Aorta (tissue), 5 donors: ENCODE results near the gene OARD1. TPM values are rescaled to one million over a fixed set of nuclear protein-coding genes. Genes with fewer than 3 reads are reported as not detected.

Experiments used
- ATAC-seq: fragments of 200-7000 bp; cut with Tn5 transposase; one replicate; pipeline ENCODE4 v1.9.1; 2022; ENCODE audit warnings: moderate library complexity; ENCODE audit not compliant: low FRiP score
- DNase-seq, 2 donors: peaks; one replicate each; pipeline ENCODE4 v3.0.0-alpha.2; 2020
- H3K27ac ChIP-seq, 2 donors: one replicate each; pipeline ENCODE4 v1.5.1; 2013; ENCODE audit warnings: low read length in 2 of 2, mild to moderate bottlenecking in 2 of 2, moderate library complexity in 2 of 2, control low read depth in 1 of 2, inconsistent platforms in 1 of 2, low read depth in 1 of 2
- H3K27me3 ChIP-seq, 2 donors: one replicate each; pipeline ENCODE4 v1.6.1; 2013; ENCODE audit warnings: control low read depth in 1 of 2, low read length in 1 of 2, mild to moderate bottlenecking in 1 of 2, moderate library complexity in 1 of 2; ENCODE audit not compliant: insufficient read depth in 2 of 2, control insufficient read depth in 1 of 2
- H3K36me3 ChIP-seq, 2 donors: one replicate each; pipeline ENCODE4 v1.6.1; 2013; ENCODE audit warnings: control low read depth in 1 of 2, low read length in 1 of 2, mild to moderate bottlenecking in 1 of 2; ENCODE audit not compliant: insufficient read depth in 2 of 2, control insufficient read depth in 1 of 2
- H3K4me1 ChIP-seq, 2 donors: one replicate each; pipeline ENCODE4 v1.6.1; 2013; ENCODE audit warnings: low read length in 2 of 2, control low read depth in 1 of 2, mild to moderate bottlenecking in 1 of 2, moderate library complexity in 1 of 2; ENCODE audit not compliant: insufficient read depth in 2 of 2, control insufficient read depth in 1 of 2
- H3K4me3 ChIP-seq, 2 donors: one replicate each; pipeline ENCODE4 v1.5.1; 2013; ENCODE audit warnings: low read length in 2 of 2, control low read depth in 1 of 2, mild to moderate bottlenecking in 1 of 2
- H3K9me3 ChIP-seq: one replicate; pipeline ENCODE4 v1.6.1; 2013; ENCODE audit warnings: mild to moderate bottlenecking, low read length; ENCODE audit not compliant: control insufficient read depth
- WGBS, 2 donors: extraction: QIAGEN DNeasy Blood & Tissue Kit; methylation state at CpG; one replicate each; pipeline ENCODE4 v1.1.7; 2013; 5-methylcytosine and 5-hydroxymethylcytosine counted together
- intact Hi-C, 2 donors: fragments of 100-400 bp; cut with DNase I; formaldehyde crosslinking; loops; one replicate each; pipeline versions ENCODE4 v1.14.2 to v1.15.0; 2022
- polyA plus RNA-seq, 2 donors: library from polyadenylated mRNA; stranded (reverse); fragments of 200-250 nt; gene quantifications; one replicate each; pipeline ENCODE4 v1.2.3, GENCODE V29; 2013
- total RNA-seq, 2 donors: library from RNA; stranded (reverse); fragmentation: NEBNext Ultra II Directional; extraction: Animal tissue kit (Norgen Biotek cat#: 25700); gene quantifications; one replicate each; pipeline ENCODE4 v1.2.1, GENCODE V29; 2021
- donor health status: healthy with polysubstance abuse.
- donor health status: Bipolar disorder and iron deficiency.
- donor health status: DM: no; HTN: no; CAD: no.
- donor health status: DM: no; HTN: no; CAD: no.
- donor health status: DM: yes; HTN: yes; CAD: no.

The OARD1 gene
- total and polyA plus RNA-seq, 4 donors = 11.3 to 38.1 (median 18.4) TPM

DNA sequence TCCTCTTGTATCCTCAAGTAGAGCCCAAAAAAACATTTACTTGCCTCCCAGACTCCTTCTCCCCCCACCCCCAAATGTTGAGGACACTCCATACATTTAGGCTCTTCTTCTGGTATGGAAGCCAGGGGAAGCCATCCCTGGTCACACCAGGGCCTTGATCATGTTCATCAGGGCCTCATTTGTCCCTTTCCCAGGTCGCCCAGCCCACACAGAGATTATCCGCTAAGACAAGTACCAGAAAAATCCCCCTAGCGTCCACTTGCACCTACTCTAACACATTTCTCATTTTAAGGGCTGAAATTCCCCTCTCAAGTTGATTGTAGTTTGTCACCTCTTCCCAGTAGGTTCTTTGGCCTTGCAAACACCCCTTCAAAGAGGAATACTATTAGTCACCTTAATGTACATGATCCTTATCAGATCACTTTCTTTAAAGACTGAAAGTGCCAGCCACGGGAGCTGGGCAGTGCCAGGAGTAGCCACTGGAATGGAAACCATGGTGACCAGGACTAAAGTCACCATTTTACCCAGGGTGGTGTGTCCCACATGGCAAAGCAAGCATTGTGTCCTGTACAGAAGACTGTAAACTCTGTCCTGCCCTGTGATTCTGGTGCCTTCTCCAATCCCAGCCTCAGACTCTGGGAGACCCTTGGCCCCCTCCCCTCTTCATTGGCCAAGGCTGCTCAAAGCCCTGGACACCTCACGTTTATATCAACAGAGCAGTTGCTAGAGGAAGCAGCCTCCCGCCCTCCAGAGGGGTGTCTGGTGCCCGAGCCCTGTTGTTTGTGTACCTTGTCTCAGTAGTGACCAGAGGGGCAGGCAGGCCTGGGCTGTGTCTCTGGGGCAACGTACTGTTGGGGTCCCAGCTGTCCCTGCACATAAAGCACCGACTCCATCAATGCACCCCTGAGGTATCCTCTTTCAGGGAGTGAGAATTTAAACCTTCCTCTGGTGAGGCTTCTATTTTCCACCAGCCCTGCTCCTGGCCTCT is 24.1 kb downstream of the OARD1 start:
- 75 to 76% methylated on average over 9 of the region's 9 CpGs for WGBS, 2 donors
- intact Hi-C loops = no loop called here
- H3K4me1 ChIP-seq = no peaks in the 10 kb centered on the region
- DNase-seq (peak in 1 of 2 donors; percentile 60), ATAC-seq (no peak)
- H3K9me3 ChIP-seq = no peaks in the 10 kb centered on the region
- no peaks in the 10 kb centered on the region for H3K27me3 ChIP-seq
- H3K4me3 ChIP-seq = no peak overlapping the region
- no peak overlapping the region for H3K27ac ChIP-seq
- no peaks in the 10 kb centered on the region for H3K36me3 ChIP-seq

- no peaks in the 10 kb centered on the region for H3K4me1 ChIP-seq
- H3K36me3 ChIP-seq = no peaks in the 10 kb centered on the region
- H3K9me3 ChIP-seq = no peaks in the 10 kb centered on the region
- no peaks in the 10 kb centered on the region for H3K27me3 ChIP-seq
- ATAC-seq = no peak
- H3K4me3 ChIP-seq = no peak overlapping the region
- H3K27ac ChIP-seq = no peak overlapping the region
- intact Hi-C loops = no loop called here
- 93 to 98% methylated on average over 2 of the region's 2 CpGs for WGBS, 2 donors
- no peak for DNase-seq
These were observed 24.9 kb downstream of the OARD1 start for GRCh38 chr6:41047306-41047705.

DNA sequence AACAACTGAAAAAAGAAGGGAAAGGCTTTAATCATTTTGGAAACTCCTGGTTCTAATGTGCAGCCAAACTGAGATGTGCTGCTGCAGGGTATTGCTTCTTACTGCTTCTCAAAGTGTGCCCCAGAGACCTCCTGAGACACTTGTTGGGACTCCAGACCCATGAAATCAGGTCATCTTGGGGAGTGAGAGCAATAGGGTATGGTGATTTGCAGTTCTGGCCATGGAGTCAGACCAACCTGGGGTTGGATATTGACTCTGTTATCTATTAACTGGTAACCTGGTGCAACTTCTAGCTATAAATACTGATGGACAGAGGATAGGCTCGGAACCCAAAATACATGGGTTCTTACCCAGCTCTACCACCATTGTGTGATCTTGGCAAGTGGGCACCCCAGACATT is 26.1 kb downstream of the OARD1 start:
- Histone ChIP-seq H3K36me3 (no peaks in the 10 kb centered on the region), H3K27me3 (no peaks in the 10 kb centered on the region), H3K27ac (no peak overlapping the region), H3K4me3 (no peak overlapping the region), H3K4me1 (no peaks in the 10 kb centered on the region), H3K9me3 (no peaks in the 10 kb centered on the region)
- DNase-seq (no peak), ATAC-seq (no peak)
- 72 to 75% methylated on average over 1 of the region's 1 CpG for WGBS, 2 donors
- intact Hi-C loops = no loop called here

DNA sequence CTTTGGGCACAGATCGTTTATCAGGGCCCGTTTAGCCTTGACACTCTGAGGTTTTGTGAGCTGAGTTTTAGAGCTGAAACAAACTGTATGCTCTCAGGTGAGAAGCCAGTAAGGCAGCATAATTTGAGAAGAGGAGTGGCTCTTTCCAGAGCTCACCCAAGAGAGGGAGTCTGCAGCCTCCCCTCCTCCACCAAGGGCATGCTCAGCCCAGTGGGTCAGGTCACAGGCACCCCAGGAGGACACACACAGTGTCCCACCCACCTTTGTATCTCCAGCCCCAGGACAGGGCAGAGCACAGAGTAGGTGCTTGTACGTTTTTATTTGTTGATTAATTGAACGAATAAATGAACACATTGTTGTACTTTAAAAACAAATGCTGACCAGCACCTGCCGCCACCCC is 26.5 kb downstream of the OARD1 start:
- intact Hi-C loops = no loop called here
- H3K4me3 ChIP-seq = no peak overlapping the region
- no peaks in the 10 kb centered on the region for H3K27me3 ChIP-seq
- no peak overlapping the region for H3K27ac ChIP-seq
- WGBS, 2 donors = 73 to 79% methylated on average over 5 of the region's 5 CpGs
- no peaks in the 10 kb centered on the region for H3K9me3 ChIP-seq
- H3K4me1 ChIP-seq = no peaks in the 10 kb centered on the region
- ATAC-seq = no peak
- DNase-seq = no peak
- H3K36me3 ChIP-seq = no peaks in the 10 kb centered on the region

- intact Hi-C loops = no loop called here
- Histone ChIP-seq H3K27me3 (no peaks in the 10 kb centered on the region), H3K4me3 (no peak overlapping the region), H3K9me3 (no peaks in the 10 kb centered on the region), H3K27ac (no peak overlapping the region), H3K36me3 (no peaks in the 10 kb centered on the region), H3K4me1 (no peaks in the 10 kb centered on the region)
- ATAC-seq (no peak), DNase-seq (no peak)
- WGBS, 2 donors = 96 to 97% methylated on average over 3 of the region's 3 CpGs
These were observed 29.0 kb downstream of the OARD1 start for GRCh38 chr6:41043151-41043550.

DNA sequence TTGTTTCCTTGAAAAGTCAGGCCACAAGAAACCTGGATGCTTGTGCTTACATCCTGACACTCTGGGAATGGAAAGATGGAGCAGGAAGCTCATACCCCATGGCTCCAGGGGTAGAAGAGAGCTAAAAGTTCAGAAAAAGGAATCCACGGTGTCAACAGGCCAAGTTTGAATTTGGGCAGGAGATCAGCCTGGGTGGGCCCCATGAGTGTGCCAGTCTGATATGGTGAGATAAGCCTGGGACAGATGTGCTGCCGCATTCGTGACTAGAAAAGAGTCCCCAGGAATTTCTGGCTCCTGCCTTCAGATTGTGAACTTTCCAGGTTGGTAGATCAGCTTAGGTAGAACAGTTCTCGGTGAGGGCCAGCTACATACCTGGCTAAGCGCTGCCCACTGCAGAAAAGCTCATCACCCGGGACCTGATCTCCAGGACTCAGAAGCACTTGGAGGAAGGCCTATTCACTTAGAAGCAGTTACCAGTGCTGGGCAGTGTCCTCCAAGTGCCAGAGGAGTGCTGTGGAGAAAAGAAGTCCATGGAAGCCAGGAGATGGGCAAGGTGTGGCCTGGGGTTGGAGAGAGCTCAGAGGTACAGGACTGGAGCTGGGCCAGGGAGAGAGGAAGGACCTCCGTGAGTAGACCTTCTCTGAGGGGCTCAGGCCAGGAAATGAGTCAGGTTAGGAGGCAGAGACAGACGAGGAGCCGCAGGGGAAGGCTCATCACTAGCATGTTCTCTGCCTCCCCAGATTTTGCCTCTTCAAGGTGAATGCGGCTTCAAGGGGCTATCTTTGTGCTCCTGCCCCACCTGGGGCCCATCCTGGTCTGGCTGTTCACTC is 29.7 kb downstream of the OARD1 start, which contains the start of gene TSPO2:
Gene TSPO2, plus strand, starts transcription at position 242 of the 830 bp plus-strand sequence. Its CDS starts 519 bp downstream, at position 761.
- Histone ChIP-seq H3K27me3 (no peaks in the 10 kb centered on the region), H3K4me1 (no peaks in the 10 kb centered on the region), H3K27ac (no peak within 1 kb of the TSS), H3K36me3 (no peaks in the 10 kb centered on the region), H3K4me3 (no peak within 1 kb of the TSS), H3K9me3 (no peaks in the 10 kb centered on the region)
- intact Hi-C loops = no loop called here
- WGBS, 2 donors = 83 to 86% methylated on average over 10 of the region's 10 CpGs
- no peak for ATAC-seq
- no peak for DNase-seq

GRCh38 chr6:41040940-41041536 is 31.1 kb downstream of the OARD1 start:
- H3K27me3 ChIP-seq = no peaks in the 10 kb centered on the region
- no peak overlapping the region for H3K4me3 ChIP-seq
- intact Hi-C loops = no loop called here
- no peak overlapping the region for H3K27ac ChIP-seq
- no peaks in the 10 kb centered on the region for H3K4me1 ChIP-seq
- DNase-seq = no peak
- no peak for ATAC-seq
- no peaks in the 10 kb centered on the region for H3K36me3 ChIP-seq
- no peaks in the 10 kb centered on the region for H3K9me3 ChIP-seq
- WGBS, 2 donors = 85 to 87% methylated on average over 1 of the region's 1 CpG

- peak in 1 of 2 donors; percentile 40 for DNase-seq
- intact Hi-C loops = no loop called here
- no peaks in the 10 kb centered on the region for H3K9me3 ChIP-seq
- no peaks in the 10 kb centered on the region for H3K36me3 ChIP-seq
- 79 to 84% methylated on average over 6 of the region's 6 CpGs for WGBS, 2 donors
- H3K27ac ChIP-seq = no peak overlapping the region
- no peaks in the 10 kb centered on the region for H3K4me1 ChIP-seq
- no peak overlapping the region for H3K4me3 ChIP-seq
- no peak for ATAC-seq
- no peaks in the 10 kb centered on the region for H3K27me3 ChIP-seq
These were observed 31.8 kb downstream of the OARD1 start for GRCh38 chr6:41040101-41040939.
